ENCODE data around the gene WDR35. TPM values are rescaled to one million over a fixed set of nuclear protein-coding genes. Genes with fewer than 3 reads are reported as not detected.

Gene WDR35
- total and polyA plus RNA-seq, 8 donors, result 2.6 to 7.2 (median 3.8) TPM

- Histone ChIP-seq H3K27ac (no peak overlapping the region), H3K27me3 (no peaks in the 10 kb centered on the region), H3K36me3 (peaks cover 0 to 9% (median 0%) of the 10 kb centered on the region in 3 donors), H3K9me3 (no peaks in the 10 kb centered on the region), H3K4me1 (no peaks in the 10 kb centered on the region), H3K4me3 (no peak overlapping the region)
- FAIRE-seq, result no peak
- 95% methylated on average over 3 of the region's 3 CpGs for WGBS, 2 donors
- no peak for DNase-seq
- intact Hi-C loops (cut with DNase I), result no loop called here
- TF ChIP-seq, protein P1, sequence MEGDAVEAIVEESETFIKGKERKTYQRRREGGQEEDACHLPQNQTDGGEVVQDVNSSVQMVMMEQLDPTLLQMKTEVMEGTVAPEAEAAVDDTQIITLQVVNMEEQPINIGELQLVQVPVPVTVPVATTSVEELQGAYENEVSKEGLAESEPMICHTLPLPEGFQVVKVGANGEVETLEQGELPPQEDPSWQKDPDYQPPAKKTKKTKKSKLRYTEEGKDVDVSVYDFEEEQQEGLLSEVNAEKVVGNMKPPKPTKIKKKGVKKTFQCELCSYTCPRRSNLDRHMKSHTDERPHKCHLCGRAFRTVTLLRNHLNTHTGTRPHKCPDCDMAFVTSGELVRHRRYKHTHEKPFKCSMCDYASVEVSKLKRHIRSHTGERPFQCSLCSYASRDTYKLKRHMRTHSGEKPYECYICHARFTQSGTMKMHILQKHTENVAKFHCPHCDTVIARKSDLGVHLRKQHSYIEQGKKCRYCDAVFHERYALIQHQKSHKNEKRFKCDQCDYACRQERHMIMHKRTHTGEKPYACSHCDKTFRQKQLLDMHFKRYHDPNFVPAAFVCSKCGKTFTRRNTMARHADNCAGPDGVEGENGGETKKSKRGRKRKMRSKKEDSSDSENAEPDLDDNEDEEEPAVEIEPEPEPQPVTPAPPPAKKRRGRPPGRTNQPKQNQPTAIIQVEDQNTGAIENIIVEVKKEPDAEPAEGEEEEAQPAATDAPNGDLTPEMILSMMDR (IDR thresholded peaks at IDR 0.05), result no peak
- ATAC-seq, result no peak
Measured at GRCh38 chr2:20025065-20025786, 35.3 kb upstream of the WDR35 start.

GRCh38 chr2:20023688-20024087 is 33.8 kb upstream of the WDR35 start:
- H3K27ac ChIP-seq, result no peak overlapping the region
- no peaks in the 10 kb centered on the region for H3K9me3 ChIP-seq
- H3K4me1 ChIP-seq, result no peaks in the 10 kb centered on the region
- intact Hi-C loops (cut with DNase I), result loop anchor here in 1 of 3 donors (5.0 kb wide), 1 partner anchor 74 kb away; no protein-coding TSS in a partner anchor
- H3K4me3 ChIP-seq, result no peak overlapping the region
- no peak for FAIRE-seq
- peaks cover 0 to 7% (median 0%) of the 10 kb centered on the region in 3 donors for H3K36me3 ChIP-seq
- TF ChIP-seq, protein P1 (IDR thresholded peaks at IDR 0.05), result no peak
- H3K27me3 ChIP-seq, result no peaks in the 10 kb centered on the region
- no peak for ATAC-seq
- WGBS, 2 donors, result 94 to 97% methylated on average over 4 of the region's 4 CpGs
- DNase-seq, result no peak

DNA sequence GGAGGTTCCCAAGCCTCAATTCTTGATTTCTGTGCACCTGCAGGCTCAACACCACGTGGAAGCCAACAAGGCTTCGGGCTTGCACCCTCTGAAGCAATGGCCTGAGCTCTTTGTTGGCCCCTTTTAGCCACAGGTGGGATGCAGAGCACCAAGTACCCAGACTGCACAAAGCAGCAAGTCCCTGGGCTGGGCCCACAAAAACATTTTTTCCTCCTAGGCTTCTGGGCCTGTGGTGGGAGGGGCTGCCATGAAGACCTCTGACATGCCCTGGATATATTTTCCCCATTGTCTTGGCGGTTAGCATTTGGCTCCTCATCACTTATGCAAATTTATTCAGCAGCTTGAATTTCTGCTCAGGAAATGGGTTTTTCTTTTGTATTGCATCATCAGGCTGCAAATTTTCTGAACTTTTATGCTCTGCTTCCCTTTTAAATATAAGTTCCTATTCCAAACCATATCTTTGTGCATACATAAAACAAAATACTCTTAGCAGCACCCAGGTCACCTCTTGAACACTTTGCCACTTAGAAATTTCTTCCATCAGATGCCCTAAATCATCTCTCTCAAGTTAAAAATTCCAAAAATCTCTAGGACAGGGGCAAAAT is 31.6 kb upstream of the WDR35 start:
- Histone ChIP-seq H3K27ac (no peak overlapping the region), H3K36me3 (no peaks in the 10 kb centered on the region), H3K4me1 (no peaks in the 10 kb centered on the region), H3K4me3 (no peak overlapping the region), H3K9me3 (no peaks in the 10 kb centered on the region), H3K27me3 (no peaks in the 10 kb centered on the region)
- DNase-seq (no peak), ATAC-seq (no peak), FAIRE-seq (no peak)
- intact Hi-C loops (cut with DNase I), result loop anchor here in 1 of 3 donors (5.0 kb wide), 1 partner anchor 76 kb away; no protein-coding TSS in a partner anchor
- 79 to 87% methylated on average over 3 of the region's 3 CpGs for WGBS, 2 donors
- TF ChIP-seq, protein P1 (IDR thresholded peaks at IDR 0.05), result no peak

- H3K27ac ChIP-seq, result no peak overlapping the region
- H3K4me1 ChIP-seq, result no peaks in the 10 kb centered on the region
- H3K9me3 ChIP-seq, result no peaks in the 10 kb centered on the region
- 88 to 89% methylated on average over 4 of the region's 4 CpGs for WGBS, 2 donors
- no peaks in the 10 kb centered on the region for H3K27me3 ChIP-seq
- intact Hi-C loops (cut with DNase I), result loop anchor here in 2 of 3 donors (5.0 kb wide), 1 partner anchor 78 kb away; no protein-coding TSS in a partner anchor
- no peak overlapping the region for H3K4me3 ChIP-seq
- TF ChIP-seq, protein P1 (IDR thresholded peaks at IDR 0.05), result no peak
- no peaks in the 10 kb centered on the region for H3K36me3 ChIP-seq
- DNase-seq (no peak), ATAC-seq (no peak), FAIRE-seq (no peak)
Measured at GRCh38 chr2:20019747-20020146, 29.8 kb upstream of the WDR35 start.

Measured in pancreas (tissue), 10 donors.